Hematopoietic multipotent progenitor cell (in vitro differentiated cells): ENCODE measurements around the gene KLK11. TPM values are rescaled to one million over a fixed set of nuclear protein-coding genes. Genes with fewer than 3 reads are reported as not detected.

Experiments used
- DNase-seq, 3 donors: peaks; one replicate each; pipeline ENCODE4 v3.0.0-alpha.2; 2011 to 2015; ENCODE audit warnings: low read depth in 2 of 3, low spot score in 2 of 3
- total RNA-seq: library from RNA; depleted of rRNA; stranded (reverse); fragments of >200 nt; gene quantifications from one replicate; pipeline ENCODE4 v1.2.3, GENCODE V29; 2012

The KLK11 gene
- total RNA-seq, 1 donor: not detected

GRCh38 chr19:50974702-50975556, 51.5 kb downstream of the KLK11 start:
- no peak for DNase-seq

DNA sequence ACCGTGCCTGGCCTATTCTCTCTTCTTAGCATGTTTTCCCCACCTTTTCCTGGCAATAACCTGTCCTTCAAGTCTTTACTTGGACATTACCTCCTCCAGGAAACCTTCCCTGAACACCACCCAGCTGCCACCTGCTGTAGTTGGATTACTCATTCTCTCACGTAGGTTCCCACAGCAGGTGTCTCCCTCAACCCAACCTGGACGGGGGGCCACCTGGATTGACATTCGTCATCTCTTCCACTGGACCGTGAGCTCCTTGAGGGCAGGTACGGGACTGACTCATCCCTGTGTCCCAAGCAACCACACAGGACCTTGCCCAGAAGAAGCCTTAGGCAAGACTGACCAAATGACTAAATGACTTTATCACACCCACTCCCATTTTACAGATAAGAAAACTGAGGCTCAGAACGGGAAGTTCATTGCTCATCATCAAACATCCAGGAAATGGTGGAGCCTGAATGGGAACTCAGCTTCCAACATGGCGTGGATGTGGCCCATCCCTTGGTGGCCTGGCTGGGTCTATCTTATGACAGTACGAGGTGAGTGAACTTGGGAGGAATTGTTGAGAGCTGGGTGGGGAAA, 53.5 kb downstream of the KLK11 start:
- no peak for DNase-seq

Other genes with a start within 250 kb of the KLK11 start
- not detected for gene ACP4, start 236.2 kb downstream of the KLK11 start, total RNA-seq
- not detected for gene KLK1, start 202.8 kb downstream of the KLK11 start, total RNA-seq
- not detected for gene KLK15, start 193.0 kb downstream of the KLK11 start, total RNA-seq
- under 0.01 TPM for gene KLK3, start 171.7 kb downstream of the KLK11 start, total RNA-seq
- not detected for gene KLK2, start 153.2 kb downstream of the KLK11 start, total RNA-seq
- not detected for gene KLK4, start 115.2 kb downstream of the KLK11 start, total RNA-seq
- not detected for gene KLK5, start 73.6 kb downstream of the KLK11 start, total RNA-seq
- not detected for gene KLK6, start 57.0 kb downstream of the KLK11 start, total RNA-seq
- not detected for gene KLK7, start 42.7 kb downstream of the KLK11 start, total RNA-seq
- gene KLK8, start 25.0 kb downstream of the KLK11 start, total RNA-seq: not detected
- not detected for gene KLK10, start 6.9 kb downstream of the KLK11 start, total RNA-seq
- gene KLK12, start 8.4 kb upstream of the KLK11 start, total RNA-seq: not detected
- not detected for gene KLK13, start 38.5 kb upstream of the KLK11 start, total RNA-seq
- gene KLK14, start 56.3 kb upstream of the KLK11 start, total RNA-seq: not detected
- 9.2 TPM for gene CTU1, start 81.8 kb upstream of the KLK11 start, total RNA-seq
- 0.27 TPM for gene SIGLEC9, start 98.3 kb upstream of the KLK11 start, total RNA-seq
- under 0.01 TPM for gene SIGLEC7, start 115.7 kb upstream of the KLK11 start, total RNA-seq
- gene CD33, start 198.5 kb upstream of the KLK11 start, total RNA-seq: 9.2 TPM
- not detected for gene SIGLECL1, start 224.5 kb upstream of the KLK11 start, total RNA-seq